ENCODE data around the gene LHFPL6.
"Not testable (repeated sequence)": the region's sequence is repeated elsewhere in the genome, so short reads cannot be mapped to it uniquely, and the experiment has no call there.

Gene LHFPL6

GRCh38 chr13:39347926-39348901, 254.8 kb downstream of the LHFPL6 start:
- DNase-seq (ENCODE audit: low read depth in 2 of 2), result no peak

DNA sequence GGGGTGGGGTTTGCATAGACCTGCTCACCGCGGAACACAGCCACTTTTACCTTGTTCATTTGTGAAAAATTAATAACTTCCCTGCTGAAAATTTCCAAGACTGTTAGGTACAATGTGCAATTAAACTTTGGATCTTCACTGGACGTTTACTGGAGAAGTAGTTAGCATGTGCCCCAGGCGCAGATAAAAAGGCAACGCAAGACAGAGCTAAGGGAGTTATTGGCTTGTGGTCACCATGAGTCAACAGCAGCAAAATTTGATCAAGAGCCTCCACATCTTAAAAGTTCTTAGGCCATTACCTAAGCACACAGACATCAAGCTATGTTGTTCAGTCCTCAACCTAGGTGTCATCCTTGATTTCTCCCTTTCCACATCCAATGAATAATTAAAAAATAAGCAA, 257.0 kb downstream of the LHFPL6 start:
- DNase-seq (ENCODE audit: low read depth in 2 of 2), result no peak

DNA sequence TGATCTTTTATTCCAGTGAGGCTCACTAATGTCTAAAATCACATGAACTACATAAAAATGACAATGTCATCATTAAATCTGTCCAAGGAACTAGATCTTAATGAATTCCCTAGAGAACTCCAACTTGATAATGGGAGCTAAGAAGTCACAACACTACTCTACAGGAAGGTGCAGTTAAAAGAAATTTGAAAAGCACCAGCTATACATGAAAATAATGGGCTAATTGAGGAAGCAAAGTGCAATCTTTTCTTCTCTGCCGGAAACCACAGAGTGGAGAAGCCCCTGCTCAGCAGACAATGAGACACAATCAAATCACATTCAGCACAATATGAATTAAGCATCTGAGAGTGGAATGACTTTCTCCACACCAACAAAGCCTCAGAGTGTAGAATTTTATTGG, 261.7 kb downstream of the LHFPL6 start:
- no peak for DNase-seq (ENCODE audit: low read depth in 2 of 2)

GRCh38 chr13:39338114-39338513, 264.9 kb downstream of the LHFPL6 start:
- not testable (repeated sequence) for DNase-seq (ENCODE audit: low read depth in 2 of 2)

- no peak for DNase-seq (ENCODE audit: low read depth in 2 of 2)
Observed at GRCh38 chr13:39336937-39337336, 266.1 kb downstream of the LHFPL6 start.

DNA sequence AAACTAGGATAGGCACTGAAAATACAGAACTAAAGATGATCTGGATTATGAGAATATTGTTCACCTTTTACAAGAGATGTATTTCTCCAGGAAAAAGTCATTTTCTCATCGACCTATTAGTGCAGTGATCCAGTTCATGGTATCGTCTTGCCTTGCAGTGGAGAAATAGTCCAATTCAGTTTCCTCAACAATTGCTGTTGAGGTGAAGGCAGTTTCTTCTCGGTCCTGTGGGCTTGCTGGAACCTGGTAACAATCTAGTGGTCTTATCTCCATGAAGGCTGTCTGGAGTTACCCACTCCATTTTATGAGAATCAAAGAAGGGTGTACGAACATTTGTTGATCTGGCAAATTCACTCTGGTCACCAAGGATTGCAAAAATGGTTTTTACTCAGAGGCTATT, 266.8 kb downstream of the LHFPL6 start:
- DNase-seq (ENCODE audit: low read depth in 2 of 2), result no peak

GRCh38 chr13:39335721-39336120, 267.3 kb downstream of the LHFPL6 start:
- DNase-seq (ENCODE audit: low read depth in 2 of 2), result no peak

DNA sequence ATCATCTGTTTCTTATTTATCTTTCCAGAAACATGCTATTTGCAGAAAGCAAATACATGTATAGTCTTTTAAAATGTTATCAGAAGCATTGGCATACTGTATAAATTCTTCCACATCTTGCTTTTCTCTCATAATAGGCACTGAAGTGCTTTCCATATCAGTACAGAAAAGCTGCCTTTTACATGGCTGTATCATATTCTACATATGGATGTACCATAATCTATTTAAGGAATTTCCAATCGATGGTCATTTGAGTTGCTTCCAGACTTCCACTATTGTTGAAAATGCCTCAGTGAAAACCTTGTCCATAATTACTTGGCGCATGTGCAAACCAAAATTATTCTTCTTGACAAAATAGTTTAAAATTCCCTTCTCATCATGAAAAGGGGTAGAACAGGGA, 272.5 kb downstream of the LHFPL6 start:
- no peak for DNase-seq (ENCODE audit: low read depth in 2 of 2)

DNA sequence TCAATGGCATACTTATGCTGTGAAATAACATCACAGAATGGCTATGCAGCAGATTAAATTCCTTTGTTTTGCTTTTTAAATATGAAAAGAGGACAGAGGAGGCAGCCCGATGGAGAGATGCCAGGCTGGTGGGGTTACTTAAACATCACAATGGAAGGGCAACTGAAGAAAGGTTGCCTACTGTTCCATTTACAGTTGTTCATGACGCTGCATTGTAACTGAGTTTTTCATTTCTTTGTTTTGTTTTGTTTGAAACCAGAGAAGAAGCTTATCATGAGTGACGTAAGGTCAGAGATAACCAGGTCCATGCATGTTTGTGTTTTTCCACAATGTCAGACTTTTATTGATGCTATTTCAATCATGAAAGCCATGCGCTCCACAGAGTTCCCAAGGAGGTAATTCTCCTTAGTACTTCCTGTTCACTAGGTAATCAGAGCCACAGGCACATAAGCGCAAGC, 273.8 kb downstream of the LHFPL6 start:
- DNase-seq (ENCODE audit: low read depth in 2 of 2), result no peak

DNA sequence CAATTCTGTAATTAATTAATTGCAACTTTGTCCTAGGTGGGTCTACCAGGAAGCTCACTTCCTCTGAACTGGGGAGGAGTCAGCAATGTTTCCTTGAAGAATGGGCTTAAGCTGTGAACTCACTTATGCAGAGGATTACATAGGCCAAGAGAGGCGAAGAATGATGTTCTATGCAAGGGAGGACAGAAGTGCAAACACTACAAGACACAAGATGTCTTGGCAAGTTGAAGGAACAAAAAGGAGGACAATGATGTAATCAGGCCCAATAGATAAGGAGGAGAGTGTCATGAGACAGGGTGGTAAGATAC, 275.9 kb downstream of the LHFPL6 start:
- DNase-seq (ENCODE audit: low read depth in 2 of 2), result no peak

GRCh38 chr13:39326469-39327171, 276.4 kb downstream of the LHFPL6 start:
- DNase-seq (ENCODE audit: low read depth in 2 of 2), result no peak

DNA sequence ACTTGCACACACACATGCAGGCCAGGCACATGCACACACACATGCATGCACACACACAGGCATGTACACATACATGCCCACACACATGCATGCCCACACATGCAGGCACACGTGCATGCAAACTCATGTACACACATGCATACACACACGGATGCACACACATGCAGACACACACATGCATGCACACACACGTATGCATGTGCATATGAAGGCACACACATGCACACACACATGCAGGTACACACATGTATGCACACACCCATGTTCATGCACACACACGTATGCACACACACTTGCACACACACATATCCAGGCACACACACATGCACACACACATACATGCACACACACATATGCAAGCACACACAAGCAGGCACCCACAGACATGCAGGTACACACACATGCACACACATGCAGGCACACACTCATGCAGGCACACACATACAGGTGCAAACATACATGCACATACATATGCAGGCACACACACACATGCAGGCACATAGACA, 278.1 kb downstream of the LHFPL6 start:
- DNase-seq (ENCODE audit: low read depth in 2 of 2), result no peak

DNA sequence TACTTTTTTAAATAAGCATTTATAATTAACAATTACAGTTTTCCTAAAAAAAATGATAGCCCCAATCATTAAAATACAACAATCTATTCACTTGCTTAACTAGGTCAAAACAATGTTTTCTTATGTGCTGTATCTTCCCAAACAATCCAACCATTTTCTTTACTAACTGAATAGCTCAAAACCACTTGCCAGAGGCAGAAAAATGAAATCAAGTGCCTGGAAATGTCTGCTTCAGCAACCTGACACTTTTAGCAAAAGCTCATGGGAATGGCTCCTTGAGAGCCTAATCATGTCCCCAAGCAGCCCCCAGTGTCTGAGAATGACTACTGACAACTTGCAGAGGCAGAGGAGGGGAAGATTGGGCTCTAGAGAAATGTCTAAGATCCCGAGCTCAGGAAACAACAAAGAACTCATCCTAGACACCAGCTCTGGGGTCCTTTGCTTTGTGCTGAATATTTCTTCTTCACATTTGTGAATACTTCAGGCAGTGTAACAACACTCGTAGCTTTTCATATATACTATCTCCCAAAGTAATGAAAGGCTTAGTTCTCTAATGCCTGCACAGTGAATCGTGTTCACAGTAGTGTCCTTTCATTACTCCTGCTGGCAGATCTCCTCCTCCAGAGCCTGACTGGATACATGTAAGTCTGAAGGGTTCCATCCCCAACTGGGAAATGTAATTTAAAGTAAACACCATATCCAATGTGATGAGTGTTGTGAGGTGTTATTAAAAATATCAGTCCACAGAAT, 280.0 kb downstream of the LHFPL6 start:
- DNase-seq (ENCODE audit: low read depth in 2 of 2), result no peak

DNA sequence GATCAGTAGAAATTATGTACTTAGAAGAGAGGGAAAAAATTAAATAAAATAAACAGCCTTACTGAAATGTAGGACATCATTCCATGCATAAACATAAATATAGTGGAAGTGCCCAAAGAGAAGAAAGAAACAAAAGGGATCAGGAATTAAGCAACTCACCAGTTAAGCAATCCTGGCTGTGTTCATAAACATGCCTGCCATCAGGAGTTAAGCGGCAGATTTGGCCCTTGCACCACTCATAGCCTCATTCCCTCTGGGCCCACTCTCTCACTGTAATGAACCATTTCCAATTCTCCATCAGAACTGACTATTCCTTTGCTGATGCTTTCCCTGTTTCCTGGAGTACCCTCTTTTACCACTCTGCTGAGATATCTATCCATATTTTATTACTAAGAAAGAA, 281.4 kb downstream of the LHFPL6 start:
- no peak for DNase-seq (ENCODE audit: low read depth in 2 of 2)

DNA sequence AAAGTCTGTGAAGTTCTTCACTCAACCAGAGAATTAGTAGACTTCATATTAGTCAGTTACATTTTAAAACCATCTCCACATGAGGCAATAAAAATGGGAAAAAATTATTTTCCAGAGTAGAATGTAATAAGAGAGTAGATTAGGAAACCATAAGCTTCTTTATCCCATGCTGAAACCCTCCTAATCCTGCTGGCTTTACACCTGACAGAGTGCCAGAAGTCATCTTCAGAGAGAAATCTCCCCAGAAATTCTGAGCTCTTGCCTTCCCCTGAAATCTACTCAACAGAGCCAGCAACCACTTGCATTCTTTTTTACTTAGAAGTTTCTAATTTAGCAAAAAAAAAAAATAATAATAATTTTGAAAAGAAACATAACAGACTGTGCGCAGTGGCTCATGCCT, 284.8 kb downstream of the LHFPL6 start:
- DNase-seq (ENCODE audit: low read depth in 2 of 2), result no peak

GRCh38 chr13:39317291-39317690, 285.7 kb downstream of the LHFPL6 start:
- no peak for DNase-seq (ENCODE audit: low read depth in 2 of 2)

DNA sequence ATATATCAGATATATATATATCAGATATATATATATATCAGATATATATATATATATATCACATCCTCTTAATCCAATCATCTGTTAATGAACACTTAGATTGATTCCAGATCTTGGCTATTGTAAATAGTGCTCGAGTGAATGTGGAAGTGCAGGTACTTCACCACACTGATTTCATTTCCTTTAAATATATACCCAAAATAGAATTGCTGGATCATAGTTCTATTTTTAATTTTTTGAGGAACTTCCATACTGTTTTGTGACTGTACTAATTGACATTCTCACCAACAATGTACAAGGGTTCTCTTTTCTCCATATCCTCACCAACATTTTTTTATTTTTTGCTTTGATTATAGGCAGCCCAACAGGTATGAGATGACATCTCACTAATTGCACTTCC, 287.2 kb downstream of the LHFPL6 start:
- DNase-seq (ENCODE audit: low read depth in 2 of 2), result no peak

DNA sequence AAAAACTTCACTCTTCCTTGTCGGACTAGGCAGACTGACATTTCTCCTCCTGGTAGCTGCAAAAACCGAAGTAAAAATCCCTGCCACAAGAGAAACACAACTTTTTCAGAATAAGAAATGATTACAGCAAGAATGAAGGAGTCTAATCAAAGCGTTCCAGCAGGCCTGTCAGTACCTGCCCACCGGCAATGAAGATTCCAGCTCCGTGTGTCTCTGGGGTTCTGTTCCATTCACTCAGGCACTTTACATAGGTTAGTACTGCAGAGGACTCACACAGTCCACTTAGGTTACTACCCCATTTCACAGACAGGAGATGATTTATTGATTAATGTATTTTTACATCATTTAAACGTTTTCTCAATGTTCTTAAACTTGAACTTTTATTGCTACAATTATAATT, 289.3 kb downstream of the LHFPL6 start:
- no peak for DNase-seq (ENCODE audit: low read depth in 2 of 2)

- DNase-seq (ENCODE audit: low read depth in 2 of 2), result no peak
Observed at GRCh38 chr13:39312596-39312995, 290.4 kb downstream of the LHFPL6 start.

DNA sequence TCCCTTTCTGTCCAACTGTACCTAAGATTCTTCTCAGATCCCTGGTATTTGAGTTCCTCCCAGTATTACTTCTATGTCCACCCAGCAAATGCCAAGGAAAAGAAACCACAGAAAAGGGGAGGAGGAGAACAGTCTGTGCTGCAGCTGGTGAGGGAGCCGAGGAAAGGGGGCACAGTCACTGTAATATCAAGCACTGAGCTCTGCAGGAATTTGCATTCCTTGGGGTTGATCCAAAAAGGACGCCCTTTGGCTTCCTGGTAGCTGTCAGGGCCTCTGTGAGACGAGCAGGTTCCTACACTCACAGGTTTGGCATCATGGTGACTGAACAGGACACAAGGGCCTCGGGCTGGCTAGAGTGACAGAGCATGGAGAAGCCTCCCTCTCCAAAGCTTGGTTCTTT, 291.4 kb downstream of the LHFPL6 start:
- no peak for DNase-seq (ENCODE audit: low read depth in 2 of 2)

DNA sequence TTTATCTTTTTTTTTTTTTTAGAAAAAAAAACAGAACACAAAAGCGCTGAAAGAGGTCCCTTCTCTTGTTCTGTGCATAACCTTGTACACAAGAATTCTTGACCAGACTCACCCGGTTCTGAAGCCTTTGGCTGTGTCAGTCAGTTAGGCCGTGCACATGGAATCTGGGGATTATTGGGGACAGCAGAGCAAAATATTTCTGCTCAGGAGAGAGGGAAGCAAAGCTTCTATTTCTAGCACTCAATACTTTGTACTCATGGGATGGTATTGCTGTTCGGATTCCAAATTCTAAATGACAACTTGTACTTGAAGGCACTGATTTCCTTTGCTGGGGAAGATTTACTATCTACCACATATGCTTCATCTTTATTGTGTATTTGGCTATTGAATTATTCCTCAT, 292.0 kb downstream of the LHFPL6 start:
- DNase-seq (ENCODE audit: low read depth in 2 of 2), result no peak
